CD4-positive, alpha-beta T cell (primary cell): ENCODE measurements around the gene ARFRP1. TPM values are rescaled to one million over a fixed set of nuclear protein-coding genes. Genes with fewer than 3 reads are reported as not detected.

Source experiments
- ATAC-seq: fragments of 200-7000 bp; cut with Tn5 transposase; one replicate; pipeline ENCODE4 v1.10.0; 2022; ENCODE audit warnings: mild to moderate bottlenecking; ENCODE audit not compliant: poor library complexity
- CTCF ChIA-PET: fragments of 350-600 bp; sonication (Branson Sonifier 250); formaldehyde crosslinking; loops from one replicate; lab custom pipeline; 2021; ENCODE audit warnings: antibody characterized with exemption, inconsistent platforms; lab: Charles Lee
- POLR2A ChIA-PET: fragments of 350-600 bp; sonication (Branson Sonifier 250); formaldehyde crosslinking; loops from one replicate; lab custom pipeline; 2021; ENCODE audit warnings: antibody characterized with exemption, inconsistent platforms; lab: Charles Lee
- DNase-seq, 14 experiments: peaks; one replicate each; pipeline ENCODE4 v3.0.0-alpha.2; 2013 to 2020; ENCODE audit warnings: mixed read lengths in 2 of 14
- H3K27ac ChIP-seq, 2 donors: one replicate each; pipeline versions ENCODE4 v1.5.1 to v1.7.0; 2013; ENCODE audit warnings: low read length in 2 of 2, low read depth in 1 of 2, mild to moderate bottlenecking in 1 of 2
- H3K27me3 ChIP-seq, 2 experiments: 1 replicate in 1 of 2; 2 replicates in 1 of 2; pipeline versions ENCODE4 v1.6.1 to v1.7.0; 2013; ENCODE audit warnings: low read length in 2 of 2, control low read depth in 1 of 2, mild to moderate bottlenecking in 1 of 2, moderate library complexity in 1 of 2; ENCODE audit not compliant: insufficient read depth in 2 of 2, control insufficient read depth in 1 of 2
- H3K36me3 ChIP-seq: one replicate; pipeline ENCODE4 v1.6.1; 2013; ENCODE audit warnings: low read length, control low read depth; ENCODE audit not compliant: insufficient read depth
- H3K4me1 ChIP-seq: one replicate; pipeline ENCODE4 v1.6.1; 2013; ENCODE audit warnings: low read length, control low read depth; ENCODE audit not compliant: insufficient read depth
- H3K4me3 ChIP-seq: one replicate; pipeline ENCODE4 v1.5.1; 2013; ENCODE audit warnings: mild to moderate bottlenecking, low read length, moderate library complexity
- H3K9me3 ChIP-seq, 2 experiments: 1 replicate in 1 of 2; 2 replicates in 1 of 2; pipeline versions ENCODE4 v1.6.1 to v1.7.0; 2013; ENCODE audit warnings: low read length in 2 of 2, mild to moderate bottlenecking in 2 of 2, control low read depth in 1 of 2, moderate library complexity in 1 of 2; ENCODE audit not compliant: control insufficient read depth in 1 of 2, insufficient read depth in 1 of 2
- H3K27ac Mint-ChIP-seq: one replicate; pipeline ENCODE4 v1.8.0; 2020; ENCODE audit warnings: mixed read lengths
- H3K27me3 Mint-ChIP-seq: one replicate; pipeline ENCODE4 v1.8.0; 2021; ENCODE audit warnings: mixed read lengths
- H3K36me3 Mint-ChIP-seq: one replicate; pipeline ENCODE4 v1.8.0; 2021; ENCODE audit warnings: low read depth, mixed read lengths
- H3K4me1 Mint-ChIP-seq: one replicate; pipeline ENCODE4 v1.8.0; 2021; ENCODE audit warnings: low read depth, mixed read lengths
- H3K4me3 Mint-ChIP-seq: one replicate; pipeline ENCODE4 v1.8.0; 2020; ENCODE audit warnings: mild to moderate bottlenecking, mixed read lengths
- H3K9me3 Mint-ChIP-seq: one replicate; pipeline ENCODE4 v1.8.0; 2020; ENCODE audit warnings: mixed read lengths
- CTCF ChIP-seq: fragments of 200-600 bp; IDR thresholded peaks from one replicate; pipeline ENCODE4 v1.8.0; 2022; ENCODE audit warnings: antibody characterized with exemption, mild to moderate bottlenecking
- intact Hi-C, 2 experiments: fragments of 100-400 bp; cut with DNase I in 1 of 2; cut with micrococcal nuclease in 1 of 2; formaldehyde crosslinking; loops; one replicate each; pipeline versions ENCODE4 v1.15.1 to v1.9.0; 2023 to 2025; cut with DNase I, micrococcal nuclease
- total RNA-seq, 174 experiments: library from RNA in 2 of 174; stranded (reverse) in 2 of 174; gene quantifications; one replicate each; pipeline ENCODE4 v1.2.3 and lab custom pipeline; 2021 to 2026

Gene ARFRP1
- total RNA-seq, 2 experiments from 2014 or later = 34.5 to 35.7 TPM

- peaks cover 4% of the 10 kb centered on the region for H3K36me3 Mint-ChIP-seq
- Histone ChIP-seq H3K36me3 (peaks cover 7% of the 10 kb centered on the region), H3K4me1 (peaks cover 74% of the 10 kb centered on the region), H3K9me3 (peaks cover 0 to 9% of the 10 kb centered on the region in 2 experiments), H3K27ac (no peak overlapping the region), H3K27me3 (no peaks in the 10 kb centered on the region), H3K4me3 (peak overlapping the region; percentile 36)
- no peaks in the 10 kb centered on the region for H3K27me3 Mint-ChIP-seq
- H3K9me3 Mint-ChIP-seq = no peaks in the 10 kb centered on the region
- ATAC-seq = no peak
- peak overlapping the region; percentile 34 for H3K4me3 Mint-ChIP-seq
- TF ChIP-seq CTCF = no peak
- intact Hi-C loops = no loop called here
- no peak overlapping the region for H3K27ac Mint-ChIP-seq
- peak in 1 of 14 experiments; percentile 26 for DNase-seq
- ChIA-PET POLR2A (interaction anchor here (0.6 to 2.2 kb wide), 5 partner anchors 10 to 143 kb away, joined by 3 to 11 read pairs (median 4); partner anchors contain the start of genes ARFRP1, FNDC11, LIME1 and ZGPAT), CTCF (no interaction called here)
- H3K4me1 Mint-ChIP-seq = peaks cover 4% of the 10 kb centered on the region
Measured at GRCh38 chr20:63697357-63697867, 10.4 kb downstream of the ARFRP1 start.

GRCh38 chr20:63696628-63697356, 11.0 kb downstream of the ARFRP1 start, which contains the start of gene TNFRSF6B:
TSS of gene TNFRSF6B (plus strand) at chr20:63696652. CDS start at chr20:63696768, 116 bp downstream.
- intact Hi-C loops = no loop called here
- peak within 1 kb of the TSS; percentile 74 for H3K27ac Mint-ChIP-seq

GRCh38 chr20:63696306-63696627, 11.5 kb downstream of the ARFRP1 start:
- no peaks in the 10 kb centered on the region for H3K27me3 Mint-ChIP-seq
- H3K36me3 ChIP-seq = peaks cover 7% of the 10 kb centered on the region
- H3K27ac ChIP-seq = no peak overlapping the region
- H3K4me3 ChIP-seq = peak overlapping the region; percentile 36
- no peaks in the 10 kb centered on the region for H3K27me3 ChIP-seq
- peaks cover 0 to 14% of the 10 kb centered on the region in 2 experiments for H3K9me3 ChIP-seq
- TF ChIP-seq CTCF = no peak
- H3K27ac Mint-ChIP-seq = peak overlapping the region; percentile 74
- H3K4me1 ChIP-seq = peaks cover 64% of the 10 kb centered on the region
- intact Hi-C loops = no loop called here
- DNase-seq (peak in 7 of 14 experiments; percentile 18 to 62 (median 34)), ATAC-seq (peak; percentile 72)
- POLR2A ChIA-PET = interaction anchor here (1.0 to 2.2 kb wide), 4 partner anchors 9 to 43 kb away, joined by 4 to 11 read pairs (median 5); partner anchors contain the start of genes ARFRP1, LIME1 and ZGPAT
- H3K36me3 Mint-ChIP-seq = peaks cover 4% of the 10 kb centered on the region
- H3K4me3 Mint-ChIP-seq = peak overlapping the region; percentile 42
- CTCF ChIA-PET = no interaction called here
- H3K4me1 Mint-ChIP-seq = peaks cover 4% of the 10 kb centered on the region
- no peaks in the 10 kb centered on the region for H3K9me3 Mint-ChIP-seq

More at GRCh38 chr20:63696628-63697356, 11.0 kb downstream of the ARFRP1 start, which contains the start of gene TNFRSF6B:
- H3K9me3 ChIP-seq = peaks cover 0 to 14% of the 10 kb centered on the region in 2 experiments
- CTCF ChIA-PET = no interaction called here
- Mint-ChIP-seq H3K27me3 (no peaks in the 10 kb centered on the region), H3K36me3 (peaks cover 4% of the 10 kb centered on the region), H3K9me3 (no peaks in the 10 kb centered on the region), H3K4me1 (peaks cover 4% of the 10 kb centered on the region), H3K4me3 (peak within 1 kb of the TSS; percentile 42)
- H3K4me3 ChIP-seq = peak within 1 kb of the TSS; percentile 36
- POLR2A ChIA-PET = interaction anchor here (0.6 to 2.2 kb wide), 6 partner anchors 10 to 142 kb away, joined by 3 to 11 read pairs (median 4); partner anchors contain the start of genes ARFRP1, FNDC11, LIME1 and ZGPAT
- H3K4me1 ChIP-seq = peaks cover 69% of the 10 kb centered on the region
- no peak within 1 kb of the TSS for H3K27ac ChIP-seq
- peaks cover 7% of the 10 kb centered on the region for H3K36me3 ChIP-seq
- ATAC-seq (peak; percentile 57), DNase-seq (peak in 5 of 14 experiments; percentile 12 to 48 (median 28))
- TF ChIP-seq CTCF = no peak
- no peaks in the 10 kb centered on the region for H3K27me3 ChIP-seq
